Colonic mucosa (tissue), 4 donors: ENCODE results near the gene CHN2. TPM values are rescaled to one million over a fixed set of nuclear protein-coding genes. Genes with fewer than 3 reads are reported as not detected.

Experiments used
- DNase-seq: peaks from one replicate; pipeline ENCODE4 v3.0.0-alpha.2; 2020
- H3K27ac ChIP-seq: fragments of 200-600 bp; one replicate; pipeline ENCODE4 v1.8.0; 2021
- H3K27me3 ChIP-seq: fragments of 200-600 bp; one replicate; pipeline ENCODE4 v1.8.0; 2021
- H3K36me3 ChIP-seq: fragments of 200-600 bp; one replicate; pipeline ENCODE4 v1.8.0; 2021
- H3K4me1 ChIP-seq: fragments of 200-600 bp; one replicate; pipeline ENCODE4 v1.8.0; 2021; ENCODE audit warnings: mild to moderate bottlenecking
- H3K4me3 ChIP-seq: fragments of 200-600 bp; one replicate; pipeline ENCODE4 v1.8.0; 2021
- H3K9ac ChIP-seq, 2 donors: one replicate each; pipeline ENCODE4 v1.7.0; 2013; ENCODE audit warnings: control low read depth in 2 of 2, low read depth in 2 of 2, low read length in 2 of 2
- H3K9me3 ChIP-seq: fragments of 200-600 bp; one replicate; pipeline ENCODE4 v1.8.0; 2021
- CTCF ChIP-seq: fragments of 200-600 bp; IDR thresholded peaks from one replicate; pipeline ENCODE4 v1.8.0; 2022; ENCODE audit warnings: antibody characterized with exemption, mild to moderate bottlenecking
- intact Hi-C: fragments of 100-400 bp; cut with DNase I; formaldehyde crosslinking; loops from one replicate; pipeline ENCODE4 v1.14.1; 2022
- total RNA-seq, 2 donors: library from RNA; stranded (reverse); fragmentation: NEBNext Ultra II Directional in 1 of 2; extraction: Animal tissue kit (Norgen Biotek cat#: 25700) in 1 of 2; gene quantifications; one replicate each; pipeline ENCODE4 v1.2.1, GENCODE V29; 2021
- donor health status: healthy.
- donor health status: DM: no; HTN: no; CAD: no.
- donor health status: DM: no; HTN: no; CAD: no.

The CHN2 gene
- total RNA-seq, 2 donors from 2014 or later: 12.8 to 19.8 TPM

DNA sequence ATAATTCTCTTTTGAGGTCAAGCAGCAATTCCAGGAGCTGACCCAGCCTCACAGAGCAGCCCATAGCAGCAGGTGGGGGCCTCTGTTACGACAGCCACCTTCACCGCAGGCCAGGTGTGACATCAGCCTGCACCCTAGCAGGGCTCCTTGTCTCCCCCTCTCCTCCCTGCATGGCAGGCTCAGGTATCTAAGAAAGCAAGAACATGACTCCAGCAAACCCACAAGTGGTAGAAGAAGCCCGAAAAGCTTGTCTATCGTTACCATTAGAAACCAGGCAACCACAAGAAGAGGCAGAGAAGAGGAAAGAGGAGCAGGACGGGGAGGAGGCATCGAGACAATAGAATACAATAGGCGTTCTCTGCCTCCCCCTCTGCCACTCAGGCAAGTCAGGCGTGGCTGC is 265.0 kb downstream of the CHN2 start:
- Histone ChIP-seq H3K36me3 (no peaks in the 10 kb centered on the region), H3K4me3 (no peak overlapping the region), H3K27ac (no peak overlapping the region), H3K9me3 (no peaks in the 10 kb centered on the region), H3K9ac (no peak overlapping the region), H3K4me1 (peaks cover 3% of the 10 kb centered on the region), H3K27me3 (no peaks in the 10 kb centered on the region)
- intact Hi-C loops: no loop called here
- DNase-seq: no peak
- no peak for TF ChIP-seq CTCF

DNA sequence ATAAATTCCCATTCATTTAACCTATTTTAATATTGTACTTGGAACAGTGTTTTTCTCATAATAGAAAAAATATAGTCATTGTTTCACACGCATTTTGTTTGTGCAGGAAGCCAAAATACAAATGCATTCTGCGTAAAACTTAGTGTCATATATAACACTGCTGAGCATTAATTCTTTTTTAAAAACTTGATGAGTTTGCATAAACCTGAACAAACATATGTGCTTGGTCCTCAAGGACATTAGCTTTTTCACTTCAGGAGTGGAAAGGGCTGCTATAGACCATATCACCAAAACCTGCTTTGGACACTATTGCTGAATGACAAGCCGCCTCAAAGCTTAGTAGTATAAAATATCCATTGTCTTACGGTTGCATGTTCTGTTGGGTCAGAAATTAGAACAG is 267.4 kb downstream of the CHN2 start:
- no peak overlapping the region for H3K4me3 ChIP-seq
- H3K4me1 ChIP-seq: peaks cover 3% of the 10 kb centered on the region
- H3K27me3 ChIP-seq: no peaks in the 10 kb centered on the region
- H3K27ac ChIP-seq: no peak overlapping the region
- TF ChIP-seq CTCF: no peak
- DNase-seq: no peak
- no peak overlapping the region for H3K9ac ChIP-seq
- intact Hi-C loops: no loop called here
- H3K36me3 ChIP-seq: no peaks in the 10 kb centered on the region
- no peaks in the 10 kb centered on the region for H3K9me3 ChIP-seq

DNA sequence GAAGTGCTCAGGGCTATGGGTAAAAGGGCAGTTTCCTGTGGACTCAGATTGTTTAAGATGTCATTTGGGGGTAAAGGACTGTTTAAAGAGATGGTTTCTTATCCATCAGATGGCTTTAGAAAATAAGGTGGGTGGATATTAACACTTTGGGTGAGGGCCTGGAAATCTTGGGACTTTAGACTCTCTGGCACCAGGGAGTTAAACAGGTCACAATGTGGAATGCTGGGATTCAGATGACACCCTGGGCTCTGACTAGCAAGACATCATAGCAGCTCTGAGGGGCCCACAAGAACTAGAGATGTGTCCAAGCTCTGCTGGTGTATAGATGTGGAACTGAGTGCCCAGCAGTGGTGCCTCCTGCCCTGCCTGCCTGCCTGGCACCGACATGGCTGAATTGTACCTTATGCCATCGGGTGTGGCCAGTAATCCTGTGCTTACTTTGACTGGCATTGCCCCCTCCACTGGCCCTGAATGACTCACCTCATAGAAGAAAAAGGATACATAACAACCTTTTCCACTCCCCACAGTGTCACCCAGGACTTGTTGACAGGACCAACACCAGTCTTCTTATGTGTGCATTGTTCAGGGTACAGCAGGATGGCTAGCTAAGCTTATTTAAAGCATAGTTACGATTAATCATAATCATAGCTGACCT is 269.1 kb downstream of the CHN2 start:
- Histone ChIP-seq H3K27ac (no peak overlapping the region), H3K27me3 (no peaks in the 10 kb centered on the region)
- TF ChIP-seq CTCF: no peak

GRCh38 chr7:29464753-29465152 is 270.2 kb downstream of the CHN2 start:
- H3K36me3 ChIP-seq: no peaks in the 10 kb centered on the region
- intact Hi-C loops: no loop called here
- no peak for DNase-seq
- TF ChIP-seq CTCF: no peak
- H3K9ac ChIP-seq: peak overlapping the region in 1 of 2 donors; percentile 1
- H3K4me1 ChIP-seq: peaks cover 7% of the 10 kb centered on the region
- H3K9me3 ChIP-seq: no peaks in the 10 kb centered on the region
- H3K27ac ChIP-seq: no peak overlapping the region
- H3K27me3 ChIP-seq: no peaks in the 10 kb centered on the region
- no peak overlapping the region for H3K4me3 ChIP-seq

More for the DNA sequence above, 269.1 kb downstream of the CHN2 start:
- H3K9ac ChIP-seq: peak overlapping the region in 1 of 2 donors; percentile 0
- peak; percentile 67 for DNase-seq
- no peaks in the 10 kb centered on the region for H3K36me3 ChIP-seq
- no peak overlapping the region for H3K4me3 ChIP-seq
- peaks cover 3% of the 10 kb centered on the region for H3K4me1 ChIP-seq
- no peaks in the 10 kb centered on the region for H3K9me3 ChIP-seq
- intact Hi-C loops: no loop called here

DNA sequence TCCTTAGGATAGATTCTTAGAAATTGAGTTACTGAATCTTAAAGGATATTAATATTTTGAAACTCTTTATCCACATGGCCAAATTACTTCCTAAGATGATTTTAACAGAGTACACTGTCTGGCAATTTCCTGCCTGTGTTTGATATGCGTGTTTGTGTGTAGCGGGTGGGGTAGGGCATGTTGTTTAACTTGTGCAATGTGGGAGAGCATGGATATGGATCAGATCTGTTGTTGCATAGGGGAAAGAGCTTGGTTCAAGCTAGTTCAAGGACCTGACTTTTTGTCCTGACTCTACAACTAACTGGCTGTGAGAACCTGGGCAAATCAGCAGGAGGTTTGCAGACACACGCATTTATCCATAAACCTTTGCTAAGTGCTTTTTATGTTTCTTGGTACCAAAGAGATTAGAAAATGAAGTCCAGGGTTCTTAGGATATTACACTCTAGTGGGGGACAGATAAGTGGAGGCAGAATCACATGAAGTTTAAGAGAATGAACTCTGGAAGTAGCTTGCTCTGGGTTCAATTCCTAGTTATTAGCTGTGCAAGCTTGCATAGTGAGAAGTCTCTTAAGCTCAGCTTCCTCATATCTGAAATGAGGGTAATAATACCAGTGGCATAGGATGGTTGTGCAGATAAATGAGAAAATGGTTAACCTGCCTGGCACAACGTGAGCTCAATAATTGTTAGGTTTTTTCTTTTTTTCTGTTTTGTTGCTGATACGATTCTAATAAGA is 272.8 kb downstream of the CHN2 start:
- TF ChIP-seq CTCF: no peak
- intact Hi-C loops: no loop called here

More for the DNA sequence above, 272.8 kb downstream of the CHN2 start:
- Histone ChIP-seq H3K27ac (peak overlapping the region; percentile 62), H3K9ac (peak overlapping the region in 1 of 2 donors; percentile 53), H3K36me3 (no peaks in the 10 kb centered on the region), H3K4me1 (peaks cover 11% of the 10 kb centered on the region), H3K9me3 (no peaks in the 10 kb centered on the region), H3K4me3 (no peak overlapping the region), H3K27me3 (no peaks in the 10 kb centered on the region)
- DNase-seq: peak; percentile 61
